Measurements from ENCODE around the gene MRFAP1.

Gene MRFAP1

DNA sequence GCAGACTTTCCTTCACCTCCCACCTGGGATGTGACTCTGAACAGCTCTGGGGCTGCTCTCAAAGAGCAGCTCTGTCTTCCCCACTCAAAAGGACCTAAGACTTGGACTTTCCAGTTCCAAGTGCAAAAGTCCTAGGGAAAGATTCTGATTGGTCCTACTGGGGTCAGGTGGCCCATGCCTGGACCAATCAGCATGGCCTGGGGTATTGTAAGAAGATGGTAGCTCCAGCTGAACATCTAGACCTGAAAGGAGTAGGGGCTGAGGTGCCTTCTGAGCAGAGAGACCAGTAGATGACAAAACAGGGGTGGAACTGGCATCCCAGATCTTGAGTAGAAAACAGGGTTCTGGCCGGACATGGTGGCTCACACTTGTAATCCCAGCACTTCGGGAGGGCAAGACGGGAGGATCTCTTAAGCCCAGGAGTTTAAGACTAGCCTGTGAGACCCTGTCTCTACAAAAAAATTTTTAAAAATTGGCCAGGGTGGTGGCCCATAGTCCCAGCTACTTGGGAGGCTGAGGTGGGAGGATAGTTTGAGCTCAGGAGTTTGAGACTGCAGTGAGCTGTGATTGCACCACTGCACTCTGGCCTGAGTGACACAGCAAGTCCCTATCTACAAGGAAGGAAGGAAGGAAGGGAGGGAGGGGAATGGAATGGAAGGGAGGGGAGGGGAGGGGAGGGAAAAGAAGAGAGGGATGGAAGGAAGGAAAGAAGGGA, 27.4 kb upstream of the MRFAP1 start:
- no peaks in the 10 kb centered on the region for H3K27me3 ChIP-seq (replicated peaks; ENCODE audit: control insufficient read depth, insufficient read depth, low read length)
- TF ChIP-seq, protein P1, sequence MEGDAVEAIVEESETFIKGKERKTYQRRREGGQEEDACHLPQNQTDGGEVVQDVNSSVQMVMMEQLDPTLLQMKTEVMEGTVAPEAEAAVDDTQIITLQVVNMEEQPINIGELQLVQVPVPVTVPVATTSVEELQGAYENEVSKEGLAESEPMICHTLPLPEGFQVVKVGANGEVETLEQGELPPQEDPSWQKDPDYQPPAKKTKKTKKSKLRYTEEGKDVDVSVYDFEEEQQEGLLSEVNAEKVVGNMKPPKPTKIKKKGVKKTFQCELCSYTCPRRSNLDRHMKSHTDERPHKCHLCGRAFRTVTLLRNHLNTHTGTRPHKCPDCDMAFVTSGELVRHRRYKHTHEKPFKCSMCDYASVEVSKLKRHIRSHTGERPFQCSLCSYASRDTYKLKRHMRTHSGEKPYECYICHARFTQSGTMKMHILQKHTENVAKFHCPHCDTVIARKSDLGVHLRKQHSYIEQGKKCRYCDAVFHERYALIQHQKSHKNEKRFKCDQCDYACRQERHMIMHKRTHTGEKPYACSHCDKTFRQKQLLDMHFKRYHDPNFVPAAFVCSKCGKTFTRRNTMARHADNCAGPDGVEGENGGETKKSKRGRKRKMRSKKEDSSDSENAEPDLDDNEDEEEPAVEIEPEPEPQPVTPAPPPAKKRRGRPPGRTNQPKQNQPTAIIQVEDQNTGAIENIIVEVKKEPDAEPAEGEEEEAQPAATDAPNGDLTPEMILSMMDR (IDR thresholded peaks at IDR 0.05; ENCODE audit: insufficient read depth, low read length, poor library complexity, severe bottlenecking) = no peak
- no peak overlapping the region for H3K4me3 ChIP-seq (replicated peaks; ENCODE audit: low read depth, low read length)
- peaks cover 40% of the 10 kb centered on the region for H3K36me3 ChIP-seq (ENCODE audit: control insufficient read depth, insufficient read depth, low read length)
- DNase-seq (ENCODE audit: extremely low read depth, insufficient read length) = no peak

DNA sequence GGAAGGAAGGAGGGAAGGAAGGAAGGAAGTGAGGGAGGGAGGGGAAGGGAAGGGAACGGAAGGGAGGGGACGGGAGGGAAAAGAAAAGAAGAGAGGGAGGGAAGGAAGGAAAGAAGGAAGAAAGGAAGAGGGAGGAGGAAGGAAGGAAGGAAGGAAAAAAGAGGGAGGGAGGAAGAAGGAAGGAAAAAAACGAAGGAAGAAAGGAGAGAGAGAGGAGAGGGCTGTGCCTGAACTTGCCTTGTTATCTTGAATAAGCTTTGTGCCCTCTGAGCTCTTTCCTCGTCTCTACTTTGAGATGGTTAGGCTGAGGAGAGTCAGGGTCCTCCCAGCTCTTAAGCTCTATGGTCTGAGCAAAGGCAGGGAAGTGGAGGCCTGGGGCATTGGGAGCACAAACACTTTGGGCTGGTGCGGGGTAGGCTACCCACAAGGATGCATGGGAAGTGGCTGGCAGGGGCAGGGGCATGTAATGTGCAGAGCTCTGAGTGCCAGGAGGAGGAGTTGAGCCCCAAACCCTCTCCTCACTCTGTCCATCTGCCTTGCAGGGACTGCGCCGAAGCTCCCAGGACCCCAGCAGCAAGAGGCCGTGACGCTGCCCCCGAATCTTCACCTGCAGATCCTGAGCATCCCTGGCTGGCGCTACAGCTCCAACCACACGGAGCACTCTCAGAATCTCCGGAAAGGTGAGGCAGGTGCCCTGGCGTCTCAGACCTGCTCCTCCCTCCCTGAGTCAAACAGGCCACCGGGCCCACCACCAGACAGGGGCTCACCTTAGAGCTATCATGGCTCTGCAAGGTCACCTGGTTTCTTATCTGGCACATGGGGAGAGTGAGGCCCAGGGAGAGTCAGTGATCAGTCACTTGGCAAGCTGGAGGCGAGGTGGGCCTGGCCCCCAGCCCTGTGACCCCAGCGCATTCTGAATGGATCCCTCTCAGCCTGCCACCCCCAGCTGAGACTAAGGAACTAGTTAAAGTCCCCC, 26.5 kb upstream of the MRFAP1 start:
- H3K4me3 ChIP-seq (replicated peaks; ENCODE audit: low read depth, low read length) = no peak overlapping the region
- TF ChIP-seq, protein P1 (IDR thresholded peaks at IDR 0.05; ENCODE audit: insufficient read depth, low read length, poor library complexity, severe bottlenecking) = no peak
- H3K36me3 ChIP-seq (ENCODE audit: control insufficient read depth, insufficient read depth, low read length) = peaks cover 37% of the 10 kb centered on the region
- DNase-seq (ENCODE audit: extremely low read depth, insufficient read length) = no peak
- H3K27me3 ChIP-seq (replicated peaks; ENCODE audit: control insufficient read depth, insufficient read depth, low read length) = no peaks in the 10 kb centered on the region

DNA sequence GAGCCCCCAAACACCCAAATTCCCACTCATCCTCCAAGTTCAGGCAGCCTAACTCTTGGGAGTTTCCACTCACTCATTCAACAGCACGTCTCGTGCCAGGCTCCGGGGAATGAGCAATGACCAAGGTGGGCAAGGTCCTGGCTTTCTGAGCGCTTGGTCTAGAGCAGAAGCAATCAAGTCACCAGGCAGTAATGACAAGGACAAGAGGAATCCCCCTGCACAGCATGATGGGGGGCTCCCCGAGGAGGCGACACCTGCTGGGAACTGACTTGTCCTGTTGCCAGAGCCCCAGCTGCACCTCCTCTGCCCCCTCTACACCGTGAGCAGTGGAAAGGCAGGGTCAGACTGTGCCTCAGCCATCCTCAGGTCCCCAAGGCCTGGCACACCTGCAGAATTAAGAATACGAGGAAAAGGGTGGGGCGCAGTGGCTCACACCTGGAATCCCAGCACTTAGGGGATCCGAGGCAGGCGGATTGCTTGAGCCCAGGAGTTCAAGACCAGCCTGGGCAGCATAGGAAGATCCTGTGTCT, 25.7 kb upstream of the MRFAP1 start:
- TF ChIP-seq, protein P1 (IDR thresholded peaks at IDR 0.05; ENCODE audit: insufficient read depth, low read length, poor library complexity, severe bottlenecking) = no peak

GRCh38 chr4:6616087-6616995, 24.1 kb upstream of the MRFAP1 start:
- H3K36me3 ChIP-seq (ENCODE audit: control insufficient read depth, insufficient read depth, low read length) = peaks cover 28% of the 10 kb centered on the region
- TF ChIP-seq, protein P1 (IDR thresholded peaks at IDR 0.05; ENCODE audit: insufficient read depth, low read length, poor library complexity, severe bottlenecking) = no peak
- no peak for DNase-seq (ENCODE audit: extremely low read depth, insufficient read length)
- no peak overlapping the region for H3K4me3 ChIP-seq (replicated peaks; ENCODE audit: low read depth, low read length)
- no peaks in the 10 kb centered on the region for H3K27me3 ChIP-seq (replicated peaks; ENCODE audit: control insufficient read depth, insufficient read depth, low read length)

More for the DNA sequence above, 25.7 kb upstream of the MRFAP1 start:
- no peaks in the 10 kb centered on the region for H3K27me3 ChIP-seq (replicated peaks; ENCODE audit: control insufficient read depth, insufficient read depth, low read length)
- no peak overlapping the region for H3K4me3 ChIP-seq (replicated peaks; ENCODE audit: low read depth, low read length)
- H3K36me3 ChIP-seq (ENCODE audit: control insufficient read depth, insufficient read depth, low read length) = peaks cover 33% of the 10 kb centered on the region
- no peak for DNase-seq (ENCODE audit: extremely low read depth, insufficient read length)

DNA sequence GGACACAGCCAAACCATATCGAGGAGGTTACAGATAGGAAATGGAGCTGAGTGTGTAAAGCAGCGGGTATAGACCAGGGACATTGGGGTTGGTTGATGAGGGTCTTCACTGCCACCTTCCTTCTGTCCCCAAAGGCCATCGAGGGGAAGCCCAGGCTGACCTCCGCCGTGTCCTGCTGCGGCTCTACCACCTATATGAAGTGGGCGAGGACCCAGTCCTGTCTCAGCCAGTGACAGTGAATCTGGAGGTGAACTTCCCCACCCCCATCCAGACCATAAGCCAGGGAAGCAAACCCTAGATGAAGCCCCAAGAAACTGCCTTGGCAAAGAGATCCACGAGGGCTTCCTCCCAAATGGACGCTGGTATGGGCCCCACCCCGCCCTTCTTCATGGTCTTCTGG, 23.2 kb upstream of the MRFAP1 start:
- Histone ChIP-seq H3K4me3 (replicated peaks; ENCODE audit: low read depth, low read length) (no peak overlapping the region), H3K27me3 (replicated peaks; ENCODE audit: control insufficient read depth, insufficient read depth, low read length) (no peaks in the 10 kb centered on the region), H3K36me3 (ENCODE audit: control insufficient read depth, insufficient read depth, low read length) (peaks cover 25% of the 10 kb centered on the region)
- no peak for DNase-seq (ENCODE audit: extremely low read depth, insufficient read length)
- TF ChIP-seq, protein P1 (IDR thresholded peaks at IDR 0.05; ENCODE audit: insufficient read depth, low read length, poor library complexity, severe bottlenecking) = no peak
